Activated effector memory CD4-positive, alpha-beta T cell treated with anti-CD3 and anti-CD28 coated beads, Interleukin-2, amount 50 U/mL, for 16 hours (primary cell): Measurements from ENCODE around the gene BEST3.
"Not testable (repeated sequence)": the region's sequence is repeated elsewhere in the genome, so short reads cannot be mapped to it uniquely, and the experiment has no call there.

Experiments used
- DNase-seq: peaks from one replicate; pipeline ENCODE4 v3.0.0-alpha.2; 2020

Gene BEST3

DNA sequence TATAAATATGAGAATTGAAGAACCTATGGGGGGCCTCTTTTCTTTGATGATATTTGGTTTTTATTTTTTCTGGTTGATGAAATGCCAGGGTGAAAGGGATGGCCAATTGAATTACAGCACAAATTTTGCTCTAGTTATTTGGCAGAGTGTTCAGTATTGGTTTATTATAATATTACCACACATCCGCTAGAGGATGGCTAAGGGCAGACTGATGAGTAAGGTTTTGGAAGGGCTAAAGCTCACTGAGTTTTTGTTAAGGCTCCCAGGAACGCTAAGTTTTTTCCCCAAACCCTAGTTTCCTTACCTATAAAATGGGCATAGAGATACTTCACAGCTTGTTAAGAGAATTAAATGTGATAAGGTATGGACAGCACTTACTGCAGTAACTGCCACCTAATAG, 54.1 kb downstream of the BEST3 start:
- DNase-seq: no peak

- no peak for DNase-seq
These were observed 54.6 kb downstream of the BEST3 start for GRCh38 chr12:69644511-69644910.

GRCh38 chr12:69642531-69642930, 56.6 kb downstream of the BEST3 start:
- no peak for DNase-seq

DNA sequence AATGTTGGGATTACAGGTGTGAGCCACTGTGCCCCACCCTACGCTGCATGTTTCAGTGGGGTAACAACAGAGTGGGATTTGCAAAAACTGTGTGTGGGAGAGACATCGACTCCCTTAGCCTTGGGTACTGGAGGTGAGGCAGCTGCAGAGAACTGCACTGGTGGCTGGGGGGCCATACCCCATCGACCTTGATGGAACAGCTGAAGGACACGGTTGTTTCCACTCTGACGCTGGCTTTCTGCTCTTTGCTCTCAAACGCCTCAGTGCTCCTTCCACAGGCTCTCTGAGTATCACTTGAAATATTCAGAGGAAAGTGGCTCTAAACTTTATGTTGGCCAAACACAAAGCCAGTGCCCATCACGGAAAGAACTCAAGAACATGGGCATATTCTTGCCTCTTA, 57.6 kb downstream of the BEST3 start:
- DNase-seq: no peak

GRCh38 chr12:69639400-69640016, 59.6 kb downstream of the BEST3 start:
- peak; percentile 84 for DNase-seq

GRCh38 chr12:69633061-69633460, 66.0 kb downstream of the BEST3 start:
- no peak for DNase-seq

GRCh38 chr12:69630191-69630590, 68.9 kb downstream of the BEST3 start:
- DNase-seq: no peak

DNA sequence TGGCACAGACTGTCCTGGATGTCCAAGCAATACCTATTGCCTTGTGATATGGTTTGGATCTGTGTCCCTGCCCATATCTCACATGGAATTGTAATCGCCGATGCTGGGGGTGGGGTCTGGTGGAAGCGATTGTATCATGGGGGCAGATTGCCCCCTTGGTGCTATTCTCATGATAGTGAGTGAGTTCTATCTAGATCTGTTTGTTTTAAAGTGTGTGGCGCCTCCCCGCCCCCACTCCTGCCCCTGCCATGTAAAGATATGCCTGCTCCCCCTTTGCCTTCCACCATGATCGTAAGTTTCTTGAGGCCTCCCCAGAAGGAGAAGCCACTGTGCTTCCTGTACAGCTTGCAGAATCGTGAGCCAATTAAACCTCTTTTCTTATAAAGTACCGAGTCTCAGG, 71.6 kb downstream of the BEST3 start:
- DNase-seq: no peak

- no peak for DNase-seq
These were observed 75.1 kb downstream of the BEST3 start for GRCh38 chr12:69623970-69624369.

GRCh38 chr12:69621551-69621950, 77.6 kb downstream of the BEST3 start:
- DNase-seq: no peak

- DNase-seq: no peak
These were observed 78.2 kb downstream of the BEST3 start for GRCh38 chr12:69620921-69621320.

DNA sequence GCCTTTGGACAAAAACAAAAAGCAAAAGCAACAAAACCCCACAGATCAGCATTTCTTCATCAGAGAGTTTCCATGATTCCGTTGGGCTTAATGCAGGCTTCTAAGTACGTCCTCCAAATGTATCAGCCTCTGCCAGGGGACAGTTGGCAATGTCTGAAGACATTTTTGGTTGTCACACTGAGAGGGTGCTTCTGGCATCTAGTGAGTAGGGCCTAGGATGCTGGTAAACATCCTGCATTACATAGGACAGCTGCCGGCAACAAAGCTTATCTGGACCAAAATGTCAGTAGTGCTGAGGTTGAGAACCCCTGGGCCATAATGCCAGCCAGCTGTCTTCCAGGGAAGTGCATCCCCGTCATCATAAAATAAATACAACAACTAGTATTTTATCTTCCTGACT, 79.0 kb downstream of the BEST3 start:
- no peak for DNase-seq

DNA sequence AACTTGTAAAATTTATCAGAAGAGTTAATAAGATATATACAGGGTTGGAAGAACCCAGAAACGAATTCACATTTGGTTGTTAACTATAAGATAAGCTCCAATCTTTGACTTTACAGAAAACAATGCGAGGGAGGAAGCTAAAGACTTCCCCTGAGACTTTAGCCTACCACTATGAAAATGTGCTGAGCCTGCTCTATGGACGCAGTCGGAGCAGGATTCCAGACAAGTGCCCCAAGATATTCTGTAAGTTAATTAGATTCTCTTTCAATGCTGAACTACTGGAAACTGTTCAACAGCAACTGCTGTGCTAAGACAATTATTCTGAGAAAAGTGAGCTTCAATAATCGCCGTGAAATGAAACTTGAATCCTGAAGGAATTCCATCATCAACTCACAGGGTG, 80.1 kb downstream of the BEST3 start:
- no peak for DNase-seq

DNA sequence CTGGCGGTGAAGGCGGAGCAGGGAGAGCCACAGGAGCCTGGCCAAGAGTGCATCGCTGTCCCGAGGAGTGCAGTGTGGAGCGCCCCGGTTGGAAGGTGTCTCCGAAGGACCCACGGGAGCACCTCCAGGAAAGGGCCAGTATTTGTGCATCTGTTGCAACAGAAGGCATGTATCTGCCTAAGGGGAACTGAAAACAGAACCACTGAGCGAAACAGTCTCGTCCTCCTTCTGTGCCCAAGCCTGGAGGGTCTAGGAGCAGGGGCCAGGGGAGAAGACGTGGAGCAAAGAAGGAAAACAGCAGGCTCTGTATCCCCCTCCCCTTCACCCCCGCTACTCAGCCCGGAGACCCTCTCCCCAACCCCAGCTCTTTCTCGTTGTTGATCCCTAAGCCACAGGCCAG, 83.1 kb downstream of the BEST3 start:
- DNase-seq: no peak

DNA sequence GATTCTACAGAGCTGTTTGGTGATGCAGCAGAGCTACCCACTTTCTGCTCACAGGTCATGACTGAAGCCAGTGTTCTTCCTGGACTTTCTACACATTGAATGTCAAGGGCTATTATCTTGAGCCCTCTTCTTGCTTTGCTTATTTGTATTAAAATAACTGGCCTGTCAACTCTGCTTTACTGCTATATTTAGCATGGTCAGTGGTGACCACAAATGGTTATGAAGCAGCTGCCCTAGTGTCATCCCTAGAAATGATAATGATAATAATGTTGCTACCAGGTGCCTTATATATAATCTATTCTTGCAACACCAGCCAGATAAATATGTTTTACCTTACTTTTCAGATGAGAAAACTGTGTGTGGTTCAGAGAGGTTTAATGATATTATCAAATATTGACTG, 85.8 kb downstream of the BEST3 start:
- DNase-seq: no peak

DNA sequence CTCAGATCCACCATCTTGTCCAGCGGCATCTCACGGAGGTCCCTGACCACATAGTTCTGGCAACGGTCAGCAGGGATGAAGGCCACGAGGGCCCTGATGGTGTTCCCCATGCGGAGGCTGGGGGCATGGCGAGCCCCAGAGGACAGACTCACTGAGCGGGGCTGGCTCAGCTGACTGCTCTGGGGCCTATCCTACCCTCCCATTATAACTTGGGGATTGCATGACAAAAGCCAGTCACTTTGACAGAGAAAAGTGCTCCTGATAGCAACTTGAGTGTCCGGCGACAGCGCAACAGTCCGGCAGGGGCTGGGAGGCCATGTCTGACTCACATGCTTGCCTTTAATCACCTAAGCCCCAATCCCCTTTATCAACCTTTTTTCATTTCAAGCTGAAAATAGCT, 88.4 kb downstream of the BEST3 start, which contains the start of gene LRRC10:
Gene LRRC10, minus strand, starts transcription at position 179 of the 400 bp plus-strand sequence. Its CDS starts 69 bp downstream, at position 110.
- DNase-seq: no peak

- DNase-seq: no peak
These were observed 89.0 kb downstream of the BEST3 start for GRCh38 chr12:69610126-69610525.

DNA sequence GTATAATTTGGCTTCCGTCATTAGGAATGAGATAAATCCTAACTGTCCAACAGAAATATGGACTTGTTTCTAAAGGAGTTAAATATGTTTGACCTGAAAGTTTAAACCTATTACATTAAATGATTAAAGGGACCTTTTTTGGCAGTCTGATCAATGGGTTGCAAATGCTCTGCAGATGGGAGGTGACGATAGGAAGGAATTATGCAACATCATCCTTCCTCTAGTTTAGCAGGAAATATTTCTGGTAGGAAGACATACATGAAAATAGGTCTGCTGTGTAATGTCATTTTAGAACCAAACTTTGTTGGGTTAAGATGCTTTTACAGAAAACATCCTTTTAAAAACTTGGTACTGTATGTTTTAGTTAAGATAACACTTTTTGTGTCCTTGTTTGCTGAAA, 91.0 kb downstream of the BEST3 start:
- no peak for DNase-seq

DNA sequence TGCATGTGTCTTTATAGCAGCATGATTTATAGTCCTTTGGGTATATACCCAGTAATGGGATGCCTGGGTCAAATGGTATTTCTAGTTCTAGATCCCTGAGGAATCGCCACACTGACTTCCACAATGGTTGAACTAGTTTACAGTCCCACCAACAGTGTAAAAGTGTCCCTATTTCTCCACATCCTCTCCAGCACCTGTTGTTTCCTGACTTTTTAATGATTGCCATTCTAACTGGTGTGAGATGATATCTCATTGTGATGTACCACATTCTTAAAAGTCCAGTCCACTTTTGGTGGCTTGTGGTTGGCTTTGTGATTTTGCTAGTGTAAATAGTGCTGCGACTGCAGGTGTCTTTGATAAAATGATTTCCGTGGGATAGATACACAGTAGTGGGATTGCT, 94.8 kb downstream of the BEST3 start:
- DNase-seq: not testable (repeated sequence)
